GM18507 (cell line): ENCODE measurements around the gene KCNJ18.
"Not testable (repeated sequence)": the region's sequence is repeated elsewhere in the genome, so short reads cannot be mapped to it uniquely, and the experiment has no call there.

Source experiments
- DNase-seq: peaks from one replicate; pipeline ENCODE4 v3.0.0; 2011; ENCODE audit warnings: low read depth; ENCODE audit not compliant: insufficient read length; ENCODE audit errors: extremely low spot score
- FAIRE-seq: peaks from 2 replicates; lab custom pipeline; 2011; peaks lifted over from hg19 to GRCh38; lab: Jason Lieb, UNC

KCNJ18 gene

GRCh38 chr17:21699124-21699523 lies 6.8 kb downstream of the KCNJ18 start:
- DNase-seq = not testable (repeated sequence)

GRCh38 chr17:21699573-21700236 lies 7.4 kb downstream of the KCNJ18 start:
- not testable (repeated sequence) for DNase-seq, FAIRE-seq

More at GRCh38 chr17:21699124-21699523, 6.8 kb downstream of the KCNJ18 start:
- FAIRE-seq = not testable (repeated sequence)

GRCh38 chr17:21701090-21701489 lies 8.8 kb downstream of the KCNJ18 start:
- not testable (repeated sequence) for FAIRE-seq, DNase-seq

GRCh38 chr17:21702029-21702428 lies 9.7 kb downstream of the KCNJ18 start:
- DNase-seq, FAIRE-seq: not testable (repeated sequence)

GRCh38 chr17:21702521-21702920 lies 10.2 kb downstream of the KCNJ18 start:
- not testable (repeated sequence) for FAIRE-seq, DNase-seq

GRCh38 chr17:21702940-21703640 lies 10.8 kb downstream of the KCNJ18 start:
- not testable (repeated sequence) for FAIRE-seq, DNase-seq

GRCh38 chr17:21703891-21704872 lies 11.9 kb downstream of the KCNJ18 start:
- FAIRE-seq = not testable (repeated sequence)

GRCh38 chr17:21705021-21705601 lies 12.8 kb downstream of the KCNJ18 start:
- DNase-seq = no peak
- no peak for FAIRE-seq

More at GRCh38 chr17:21703891-21704872, 11.9 kb downstream of the KCNJ18 start:
- not testable (repeated sequence) for DNase-seq

GRCh38 chr17:21705746-21706145 lies 13.4 kb downstream of the KCNJ18 start:
- not testable (repeated sequence) for FAIRE-seq, DNase-seq

GRCh38 chr17:21706546-21706945 lies 14.2 kb downstream of the KCNJ18 start:
- not testable (repeated sequence) for FAIRE-seq, DNase-seq

- FAIRE-seq, DNase-seq: not testable (repeated sequence)
Measured at GRCh38 chr17:21707131-21707530, 14.8 kb downstream of the KCNJ18 start.

- DNase-seq, FAIRE-seq: not testable (repeated sequence)
Measured at GRCh38 chr17:21707711-21708611, 15.6 kb downstream of the KCNJ18 start.

GRCh38 chr17:21708612-21709535 lies 16.6 kb downstream of the KCNJ18 start:
- not testable (repeated sequence) for FAIRE-seq

GRCh38 chr17:21709994-21710393 lies 17.7 kb downstream of the KCNJ18 start:
- DNase-seq, FAIRE-seq: not testable (repeated sequence)

More at GRCh38 chr17:21708612-21709535, 16.6 kb downstream of the KCNJ18 start:
- DNase-seq = not testable (repeated sequence)

- not testable (repeated sequence) for DNase-seq, FAIRE-seq
Measured at GRCh38 chr17:21710486-21710885, 18.2 kb downstream of the KCNJ18 start.

- DNase-seq = no peak
- FAIRE-seq = no peak
Measured at GRCh38 chr17:21711182-21711581, 18.9 kb downstream of the KCNJ18 start.

- FAIRE-seq, DNase-seq: not testable (repeated sequence)
Measured at GRCh38 chr17:21713020-21713419, 20.7 kb downstream of the KCNJ18 start.
